ENCODE results near the gene GLB1L2. TPM values are rescaled to one million over a fixed set of nuclear protein-coding genes. Genes with fewer than 3 reads are reported as not detected.

GLB1L2 gene
- total and polyA plus RNA-seq, 2 of the 13 experiments (the other 11 are each of a cell fraction or from before 2014, with no cell fraction given): 0.59 to 0.69 TPM

- no peak overlapping the region for H3K9ac ChIP-seq (ENCODE audit: insufficient read depth, low read depth, low read length)
- intact Hi-C loops (cut with micrococcal nuclease; ENCODE audit: unreplicated experiment) (no loop called here), in situ Hi-C loops (cut with HindIII; ENCODE audit: extremely low pct_ligation_motif_present, low pct_unique_long_range_greater_than_20kb) (no loop called here)
- POLR2A ChIA-PET: no interaction called here
- peaks cover 12 to 46% of the 10 kb centered on the region in 2 experiments; a peak in 4 of 5 replicates for H3K27me3 ChIP-seq (ENCODE audit: control insufficient read depth in 1 of 2, insufficient read depth in 2 of 2, low read length in 2 of 2)
- 10% methylated on average over 13 of the region's 19 CpGs for WGBS (ENCODE audit: low lambda C conversion rate)
- no peak overlapping the region for H3K27ac ChIP-seq (ENCODE audit: extremely low read length, insufficient read depth, low read length)
- CTCF ChIA-PET (ENCODE audit: low intra/inter-chr PET ratio, low total read pairs): no interaction called here
- no TSS peak for BruUV-seq (replicated peaks)
- H3K4me3 ChIP-seq (replicated peaks in 1 of 3; ENCODE audit: insufficient read depth in 1 of 3, low read depth in 2 of 3, low read length in 3 of 3): no peak overlapping the region
- no peak for TF ChIP-seq TSC22D2 (CRISPR knock-in tag; IDR thresholded peaks at IDR 0.05; ENCODE audit: borderline replicate concordance)
- no peak for TF ChIP-seq KDM1A (CRISPR knock-in tag; IDR thresholded peaks at IDR 0.05)
- no peak for TF ChIP-seq ELF4 (CRISPR knock-in tag; IDR thresholded peaks at IDR 0.05; ENCODE audit: borderline replicate concordance)
- TF ChIP-seq ELF3 (CRISPR knock-in tag; IDR thresholded peaks at IDR 0.05): no peak
- no peak for TF ChIP-seq SMAD3 (CRISPR knock-in tag; IDR thresholded peaks at IDR 0.05)
- no peak for TF ChIP-seq ZMYM2 (CRISPR knock-in tag; IDR thresholded peaks at IDR 0.05)
- TF ChIP-seq RXRB (CRISPR knock-in tag; IDR thresholded peaks at IDR 0.05; ENCODE audit: borderline replicate concordance): no peak
- DNase-seq (ENCODE audit: low spot score) (no peak), FAIRE-seq (no peak), ATAC-seq (no peak)
- H3K4me1 ChIP-seq (ENCODE audit: insufficient read depth, low read length): no peaks in the 10 kb centered on the region
- H3K79me2 ChIP-seq (ENCODE audit: insufficient read depth, low read length): no peaks in the 10 kb centered on the region
- H2AFZ ChIP-seq (ENCODE audit: low read length): no peak overlapping the region
- H3K36me3 ChIP-seq (replicated peaks in 1 of 2; ENCODE audit: control insufficient read depth in 1 of 2, insufficient read depth in 2 of 2, low read length in 2 of 2): no peaks in the 10 kb centered on the region
- no peaks in the 10 kb centered on the region for H3K9me3 ChIP-seq (ENCODE audit: low read length)
- no peaks in the 10 kb centered on the region for H4K20me1 ChIP-seq (ENCODE audit: insufficient read depth, low read length)
- H3K4me2 ChIP-seq (ENCODE audit: low read depth, low read length): no peak overlapping the region
Measured at GRCh38 chr11:134370526-134371435, 39.0 kb downstream of the GLB1L2 start.
